C4-2B (cell line): ENCODE results near the gene PTGIR.
A peak's percentile ranks its signal among the peaks of the same experiment; 100 is the strongest.

ENCODE experiments used
- H3K27ac ChIP-seq: fragments of 450-650 bp; 2 replicates; pipeline ENCODE4 v1.5.1; 2017
- CTCF ChIP-seq: fragments of 450-650 bp; conservative IDR thresholded peaks from 2 replicates; pipeline ENCODE4 v1.5.1; 2017; ENCODE audit warnings: mild to moderate bottlenecking
- ZFX ChIP-seq: fragments of 450-650 bp; IDR thresholded peaks from 2 replicates; pipeline ENCODE4 v1.6.1; 2017

Gene PTGIR

DNA sequence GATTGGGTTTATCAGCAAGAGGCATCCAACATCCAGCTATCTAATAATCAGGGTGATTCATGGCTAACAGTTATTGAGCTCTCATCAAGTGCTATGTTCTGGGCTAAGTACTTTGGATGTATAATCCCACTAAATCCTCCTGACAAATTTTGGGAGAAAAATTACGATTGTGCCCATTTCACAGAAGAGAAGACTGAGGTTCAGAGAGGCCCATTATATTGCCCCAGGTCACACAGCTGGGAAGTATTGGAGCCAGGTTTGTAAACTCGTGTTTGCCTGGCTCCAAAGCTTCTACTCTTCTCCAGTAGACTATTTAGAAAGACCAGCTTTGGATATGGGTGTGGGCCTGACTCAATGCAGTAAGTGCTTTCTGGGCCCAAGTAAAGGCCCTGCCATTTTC is 44.6 kb downstream of the PTGIR start:
- TF ChIP-seq ZFX, result no peak
- no peak for TF ChIP-seq CTCF

GRCh38 chr19:46579361-46579879 is 45.5 kb downstream of the PTGIR start:
- TF ChIP-seq ZFX, result no peak
- TF ChIP-seq CTCF, result peak; percentile 36
- no peak overlapping the region for H3K27ac ChIP-seq

More for the DNA sequence above, 44.6 kb downstream of the PTGIR start:
- H3K27ac ChIP-seq, result no peak overlapping the region

DNA sequence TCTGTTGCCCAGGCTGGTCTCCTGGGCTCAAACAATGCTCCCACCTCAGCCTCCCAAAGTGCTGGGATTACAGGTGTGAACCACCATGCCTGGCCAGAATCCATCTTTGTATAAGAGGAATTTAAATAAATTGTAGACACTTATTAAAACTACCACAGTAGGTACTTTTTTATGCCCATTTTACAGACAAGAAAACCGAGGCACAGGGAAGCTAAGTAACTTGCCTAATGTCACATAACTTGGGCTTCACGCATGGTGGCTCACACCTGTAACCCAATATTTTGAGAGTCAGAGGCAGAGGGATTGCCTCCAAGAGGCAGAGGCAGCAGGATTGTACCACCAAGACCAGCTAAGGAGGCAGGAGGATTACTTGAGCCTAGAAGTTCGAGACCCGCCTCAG is 46.4 kb downstream of the PTGIR start:
- no peak overlapping the region for H3K27ac ChIP-seq
- no peak for TF ChIP-seq CTCF
- no peak for TF ChIP-seq ZFX

- no peak overlapping the region for H3K27ac ChIP-seq
- no peak for TF ChIP-seq CTCF
- no peak for TF ChIP-seq ZFX
Observed at GRCh38 chr19:46574533-46574932, 50.4 kb downstream of the PTGIR start.

- H3K27ac ChIP-seq, result no peak overlapping the region
- TF ChIP-seq CTCF (no peak), ZFX (no peak)
Observed at GRCh38 chr19:46573679-46574498, 51.0 kb downstream of the PTGIR start.

DNA sequence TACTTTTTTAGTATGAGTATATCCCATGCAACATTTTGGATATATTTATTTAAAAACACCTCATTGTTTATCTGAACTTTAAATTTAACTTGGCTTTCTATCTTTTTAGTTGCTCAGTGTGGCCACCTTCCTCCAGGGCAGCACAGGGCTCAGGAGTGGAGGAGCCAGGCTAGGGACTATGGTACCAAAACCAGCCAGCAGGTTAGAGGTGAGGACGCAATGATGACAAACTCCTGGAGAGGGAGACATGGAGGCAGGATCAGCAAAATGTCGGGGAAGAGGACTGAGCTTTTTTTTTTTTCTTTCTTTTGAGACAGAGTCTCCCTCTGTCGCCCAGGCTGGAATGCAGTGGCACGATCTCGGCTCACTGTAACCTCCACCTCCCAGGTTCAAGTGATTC is 53.4 kb downstream of the PTGIR start:
- TF ChIP-seq ZFX (no peak), CTCF (peak; percentile 30)
- H3K27ac ChIP-seq, result no peak overlapping the region
